Thyroid gland (tissue), 4 donors: Measurements from ENCODE around the gene EYS. TPM values are rescaled to one million over a fixed set of nuclear protein-coding genes. Genes with fewer than 3 reads are reported as not detected.

ENCODE experiments used
- DNase-seq, 2 donors: peaks; one replicate each; pipeline ENCODE4 v3.0.0-alpha.2; 2019
- H3K27ac ChIP-seq, 3 donors: fragments of 200-600 bp; sonication (generic); 1 replicate in 2 of 3; 2 replicates in 1 of 3; pipeline ENCODE4 v1.5.1; 2016 to 2019; ENCODE audit warnings: mild to moderate bottlenecking in 1 of 3, moderate library complexity in 1 of 3
- H3K27me3 ChIP-seq: fragments of 200-600 bp; sonication (generic); one replicate; pipeline ENCODE4 v1.5.1; 2019
- H3K36me3 ChIP-seq, 2 donors: fragments of 200-600 bp; sonication (generic); one replicate each; pipeline ENCODE4 v1.5.1; 2016 to 2019
- H3K4me1 ChIP-seq, 2 donors: fragments of 200-600 bp; sonication (generic); one replicate each; pipeline ENCODE4 v1.5.1; 2017 to 2019
- H3K4me3 ChIP-seq, 3 donors: fragments of 200-600 bp; sonication (generic); replicated peaks in 1 of 3; 1 replicate in 2 of 3; 2 replicates in 1 of 3; pipeline ENCODE4 v1.5.1; 2016; ENCODE audit warnings: mild to moderate bottlenecking in 1 of 3
- H3K9me3 ChIP-seq: fragments of 200-600 bp; sonication (generic); one replicate; pipeline ENCODE4 v1.5.1; 2017
- CTCF ChIP-seq, 6 experiments: fragments of 200-600 bp in 3 of 6; fragments of 450-650 bp in 3 of 6; sonication (generic) in 3 of 6; IDR thresholded peaks; one replicate each; pipeline ENCODE4 v1.5.1; 2016 to 2019; ENCODE audit warnings: antibody characterized with exemption in 6 of 6, mild to moderate bottlenecking in 2 of 6, inconsistent platforms in 1 of 6, moderate library complexity in 1 of 6
- POLR2A ChIP-seq, 2 donors: fragments of 450-650 bp; IDR thresholded peaks; one replicate each; pipeline ENCODE4 v1.6.1; 2017; ENCODE audit warnings: antibody characterized with exemption in 2 of 2, mild to moderate bottlenecking in 2 of 2, moderate library complexity in 1 of 2
- WGBS, 2 donors: methylation state at CpG; one replicate each; pipeline ENCODE4 v1.1.5; 2017; 5-methylcytosine and 5-hydroxymethylcytosine counted together
- intact Hi-C: fragments of 100-400 bp; cut with DNase I; formaldehyde crosslinking; loops from one replicate; pipeline ENCODE4 v1.15.1; 2023
- total RNA-seq, 4 donors: library from RNA; depleted of rRNA; stranded (reverse); fragments of >200 nt; gene quantifications; one replicate each; pipeline ENCODE4 v1.2.3, GENCODE V29; 2016

EYS gene
- total RNA-seq, 4 donors from 2014 or later, result not detected

GRCh38 chr6:64930681-64931080 is 776.3 kb downstream of the EYS start:
- TF ChIP-seq CTCF (IDR thresholded peaks at IDR 0.05) (no peak), POLR2A (IDR thresholded peaks at IDR 0.05) (no peak)
- no peaks in the 10 kb centered on the region for H3K4me1 ChIP-seq
- no peaks in the 10 kb centered on the region for H3K36me3 ChIP-seq
- no peak overlapping the region for H3K4me3 ChIP-seq
- intact Hi-C loops, result no loop called here
- H3K27me3 ChIP-seq, result no peaks in the 10 kb centered on the region
- WGBS, 2 donors, result 78 to 83% methylated on average over 2 of the region's 2 CpGs
- no peak for DNase-seq
- no peak overlapping the region for H3K27ac ChIP-seq
- no peaks in the 10 kb centered on the region for H3K9me3 ChIP-seq

- H3K9me3 ChIP-seq, result no peaks in the 10 kb centered on the region
- no peak for TF ChIP-seq CTCF (IDR thresholded peaks at IDR 0.05)
- no peak for TF ChIP-seq POLR2A (IDR thresholded peaks at IDR 0.05)
- no peaks in the 10 kb centered on the region for H3K4me1 ChIP-seq
- no peak overlapping the region for H3K4me3 ChIP-seq
- H3K36me3 ChIP-seq, result no peaks in the 10 kb centered on the region
- intact Hi-C loops, result no loop called here
- H3K27ac ChIP-seq, result no peak overlapping the region
- no peak for DNase-seq
- H3K27me3 ChIP-seq, result no peaks in the 10 kb centered on the region
These were observed 781.0 kb downstream of the EYS start for GRCh38 chr6:64926051-64926450.

GRCh38 chr6:64920257-64920656 is 786.8 kb downstream of the EYS start:
- no peak overlapping the region for H3K4me3 ChIP-seq
- TF ChIP-seq POLR2A (IDR thresholded peaks at IDR 0.05) (no peak), CTCF (IDR thresholded peaks at IDR 0.05) (no peak)
- no peaks in the 10 kb centered on the region for H3K4me1 ChIP-seq
- no peak overlapping the region for H3K27ac ChIP-seq
- no peaks in the 10 kb centered on the region for H3K36me3 ChIP-seq
- no peaks in the 10 kb centered on the region for H3K27me3 ChIP-seq
- intact Hi-C loops, result no loop called here
- no peak for DNase-seq
- no peaks in the 10 kb centered on the region for H3K9me3 ChIP-seq
- 92 to 96% methylated on average over 1 of the region's 1 CpG for WGBS, 2 donors

- TF ChIP-seq CTCF (IDR thresholded peaks at IDR 0.05) (no peak), POLR2A (IDR thresholded peaks at IDR 0.05) (no peak)
- Histone ChIP-seq H3K36me3 (no peaks in the 10 kb centered on the region), H3K4me1 (no peaks in the 10 kb centered on the region), H3K4me3 (no peak overlapping the region), H3K27me3 (no peaks in the 10 kb centered on the region), H3K27ac (no peak overlapping the region), H3K9me3 (no peaks in the 10 kb centered on the region)
- DNase-seq, result no peak
- intact Hi-C loops, result no loop called here
These were observed 792.9 kb downstream of the EYS start for GRCh38 chr6:64914124-64914523.

- no peak overlapping the region for H3K27ac ChIP-seq
- intact Hi-C loops, result no loop called here
- TF ChIP-seq CTCF (IDR thresholded peaks at IDR 0.05) (no peak), POLR2A (IDR thresholded peaks at IDR 0.05) (no peak)
- H3K4me1 ChIP-seq, result no peaks in the 10 kb centered on the region
- no peaks in the 10 kb centered on the region for H3K27me3 ChIP-seq
- DNase-seq, result no peak
- WGBS, 2 donors, result 88 to 91% methylated on average over 1 of the region's 1 CpG
- no peak overlapping the region for H3K4me3 ChIP-seq
- H3K36me3 ChIP-seq, result no peaks in the 10 kb centered on the region
- H3K9me3 ChIP-seq, result no peaks in the 10 kb centered on the region
These were observed 794.1 kb downstream of the EYS start for GRCh38 chr6:64912966-64913365.
